Neural cell (in vitro differentiated cells): ENCODE measurements around the gene AP2B1. TPM values are rescaled to one million over a fixed set of nuclear protein-coding genes. Genes with fewer than 3 reads are reported as not detected.

Source experiments
- H2AFZ ChIP-seq: fragments of 200-600, 300-800 bp; sonication (generic), shearing (Covaris generic); 2 replicates; pipeline ENCODE4 v1.6.0; 2014; ENCODE audit warnings: low read depth, mild to moderate bottlenecking, antibody characterized with exemption, low read length, moderate library complexity
- H3F3A ChIP-seq: fragments of 200-600 bp; shearing (Covaris generic); 2 replicates; pipeline ENCODE4 v1.6.1; 2016; ENCODE audit warnings: mild to moderate bottlenecking, moderate library complexity, mixed read lengths, antibody characterized with exemption, low read length; ENCODE audit not compliant: insufficient read depth, poor library complexity, severe bottlenecking
- H3K27ac ChIP-seq: fragments of 200-600, 300-800 bp; sonication (generic), shearing (Covaris generic); 2 replicates; pipeline ENCODE4 v1.5.1; 2014; ENCODE audit warnings: mild to moderate bottlenecking, low read length, moderate library complexity
- H3K27me3 ChIP-seq: fragments of 300-800, 200-600 bp; sonication (generic), shearing (Covaris generic); 2 replicates; pipeline ENCODE4 v1.6.0; 2014; ENCODE audit warnings: mild to moderate bottlenecking, low read depth, low read length, moderate library complexity; ENCODE audit not compliant: insufficient read depth
- H3K36me3 ChIP-seq: fragments of 300-800, 200-600 bp; sonication (generic), shearing (Covaris generic); 2 replicates; pipeline ENCODE4 v1.5.1; 2014; ENCODE audit warnings: mild to moderate bottlenecking, antibody characterized with exemption, low read length, moderate library complexity; ENCODE audit not compliant: insufficient read depth
- H3K4me2 ChIP-seq: fragments of 300-800, 200-600 bp; sonication (generic), shearing (Covaris generic); 2 replicates; pipeline ENCODE4 v1.6.0; 2014; ENCODE audit warnings: mild to moderate bottlenecking, low read length
- H3K4me3 ChIP-seq: fragments of 300-800, 200-600 bp; sonication (generic), shearing (Covaris generic); 2 replicates; pipeline ENCODE4 v1.5.1; 2014; ENCODE audit warnings: mild to moderate bottlenecking, low read length, moderate library complexity
- H3K79me2 ChIP-seq: fragments of 200-600 bp; shearing (Covaris generic); replicated peaks from 2 replicates; pipeline ENCODE4 v1.6.0; 2014; ENCODE audit warnings: mild to moderate bottlenecking, low read length, moderate library complexity; ENCODE audit not compliant: insufficient read depth
- H3K9ac ChIP-seq: fragments of 300-800, 200-600 bp; sonication (generic), shearing (Covaris generic); 2 replicates; pipeline ENCODE4 v1.6.1; 2016; ENCODE audit warnings: mild to moderate bottlenecking, low read length, mixed read lengths
- H3K9me2 ChIP-seq: fragments of 200-600 bp; shearing (Covaris generic); 2 replicates; pipeline ENCODE4 v1.6.1; 2016; ENCODE audit warnings: mild to moderate bottlenecking, low read length, mixed read lengths; ENCODE audit not compliant: insufficient read depth
- H3K9me3 ChIP-seq: fragments of 200-600, 300-800 bp; sonication (generic), shearing (Covaris generic); 2 replicates; pipeline ENCODE4 v1.6.1; 2016; ENCODE audit warnings: mild to moderate bottlenecking, mixed run types, low read length, moderate library complexity, mixed read lengths
- H4K20me1 ChIP-seq: fragments of 200-600 bp; shearing (Covaris generic); 2 replicates; pipeline ENCODE4 v1.6.1; 2016; ENCODE audit warnings: mild to moderate bottlenecking, mixed run types; ENCODE audit not compliant: insufficient read depth
- CTCF ChIP-seq: fragments of 450-650 bp; IDR thresholded peaks from 2 replicates; pipeline ENCODE4 v1.5.1; 2014; ENCODE audit warnings: antibody characterized with exemption, mild to moderate bottlenecking, moderate library complexity; ENCODE audit not compliant: poor library complexity, severe bottlenecking
- EP300 ChIP-seq: fragments of 450-650 bp; conservative IDR thresholded peaks from 2 replicates; pipeline ENCODE4 v1.6.1; 2014; ENCODE audit warnings: antibody characterized with exemption, mild to moderate bottlenecking, moderate library complexity; ENCODE audit not compliant: poor library complexity, severe bottlenecking
- EZH2 ChIP-seq: fragments of 200-600, 300-800 bp; shearing (Covaris generic), sonication (generic); IDR thresholded peaks from 2 replicates; pipeline ENCODE4 v1.6.1; 2014; ENCODE audit warnings: antibody characterized with exemption, low read length, borderline replicate concordance, mild to moderate bottlenecking; ENCODE audit not compliant: insufficient read depth, poor library complexity, severe bottlenecking
- MXI1 ChIP-seq: fragments of 450-650 bp; conservative IDR thresholded peaks from 2 replicates; pipeline ENCODE4 v1.6.1; 2014; ENCODE audit warnings: antibody characterized with exemption, mild to moderate bottlenecking; ENCODE audit not compliant: poor library complexity, severe bottlenecking
- POLR2AphosphoS5 ChIP-seq: IDR thresholded peaks from 2 replicates; pipeline ENCODE4 v1.6.1; 2012
- RAD21 ChIP-seq: fragments of 450-650 bp; conservative IDR thresholded peaks from 2 replicates; pipeline ENCODE4 v1.6.1; 2014; ENCODE audit warnings: antibody characterized with exemption, mild to moderate bottlenecking, moderate library complexity
- REST ChIP-seq: IDR thresholded peaks from 2 replicates; pipeline ENCODE4 v1.6.1; 2012; ENCODE audit warnings: borderline replicate concordance
- SMC3 ChIP-seq: fragments of 450-650 bp; conservative IDR thresholded peaks from 2 replicates; pipeline ENCODE4 v1.6.1; 2014; ENCODE audit warnings: antibody characterized with exemption, mild to moderate bottlenecking, moderate library complexity; ENCODE audit not compliant: poor library complexity
- TAF1 ChIP-seq: IDR thresholded peaks from 2 replicates; pipeline ENCODE4 v1.6.1; 2012; ENCODE audit warnings: low read depth
- polyA plus RNA-seq: library from polyadenylated mRNA; depleted of rRNA; stranded (reverse); fragments of >200 nt; gene quantifications from 2 replicates; pipeline ENCODE4 v1.2.3, GENCODE V29; 2014

AP2B1 gene
- polyA plus RNA-seq, 1 donor from 2014 or later = 59.5 TPM

GRCh38 chr17:35708149-35708548 lies 121.0 kb downstream of the AP2B1 start:
- Histone ChIP-seq H3K27ac (no peak overlapping the region), H3K9me2 (no peaks in the 10 kb centered on the region), H3K27me3 (no peaks in the 10 kb centered on the region), H3K9me3 (no peaks in the 10 kb centered on the region), H3F3A (no peaks in the 10 kb centered on the region), H4K20me1 (no peaks in the 10 kb centered on the region), H3K9ac (no peak overlapping the region), H3K4me3 (no peak overlapping the region), H3K36me3 (no peaks in the 10 kb centered on the region), H3K79me2 (no peaks in the 10 kb centered on the region), H2AFZ (no peak overlapping the region), H3K4me2 (no peak overlapping the region)
- TF ChIP-seq POLR2AphosphoS5 = no peak
- no peak for TF ChIP-seq TAF1
- TF ChIP-seq EP300 = no peak
- TF ChIP-seq RAD21 = no peak
- no peak for TF ChIP-seq CTCF
- no peak for TF ChIP-seq MXI1
- no peak for TF ChIP-seq SMC3
- TF ChIP-seq EZH2 = no peak
- TF ChIP-seq REST = no peak

- Histone ChIP-seq H3K27ac (no peak overlapping the region), H3K36me3 (no peaks in the 10 kb centered on the region), H3K79me2 (no peaks in the 10 kb centered on the region), H3K4me3 (no peak overlapping the region), H3K4me2 (no peak overlapping the region), H4K20me1 (no peaks in the 10 kb centered on the region), H3K9me2 (no peaks in the 10 kb centered on the region), H3K27me3 (no peaks in the 10 kb centered on the region), H3F3A (no peaks in the 10 kb centered on the region), H3K9ac (no peak overlapping the region), H2AFZ (no peak overlapping the region), H3K9me3 (no peaks in the 10 kb centered on the region)
- TF ChIP-seq POLR2AphosphoS5 = no peak
- no peak for TF ChIP-seq TAF1
- TF ChIP-seq EP300 = no peak
These were observed 121.8 kb downstream of the AP2B1 start for GRCh38 chr17:35708951-35709350.

- H3K9ac ChIP-seq = no peak overlapping the region
- no peaks in the 10 kb centered on the region for H3K36me3 ChIP-seq
- H3K9me2 ChIP-seq = no peaks in the 10 kb centered on the region
- no peaks in the 10 kb centered on the region for H3K79me2 ChIP-seq
- no peaks in the 10 kb centered on the region for H3K9me3 ChIP-seq
- H2AFZ ChIP-seq = no peak overlapping the region
- H3K27me3 ChIP-seq = no peaks in the 10 kb centered on the region
- no peak for TF ChIP-seq TAF1
- TF ChIP-seq POLR2AphosphoS5 = no peak
- no peak for TF ChIP-seq CTCF
- no peak for TF ChIP-seq REST
- no peak for TF ChIP-seq RAD21
- no peak for TF ChIP-seq EP300
- no peak for TF ChIP-seq SMC3
- TF ChIP-seq EZH2 = no peak
- TF ChIP-seq MXI1 = no peak
- H3F3A ChIP-seq = no peaks in the 10 kb centered on the region
- H3K27ac ChIP-seq = no peak overlapping the region
- H3K4me3 ChIP-seq = no peak overlapping the region
- H3K4me2 ChIP-seq = no peak overlapping the region
- H4K20me1 ChIP-seq = no peaks in the 10 kb centered on the region
These were observed 122.8 kb downstream of the AP2B1 start for GRCh38 chr17:35709874-35710273.
